Measurements from ENCODE around the gene CFAP70.
"Not testable (repeated sequence)": the region's sequence is repeated elsewhere in the genome, so short reads cannot be mapped to it uniquely, and the experiment has no call there.

The CFAP70 gene

GRCh38 chr10:73399063-73399462 is 40.4 kb upstream of the CFAP70 start:
- DNase-seq (ENCODE audit: low spot score), result no peak

GRCh38 chr10:73398024-73398423 is 39.4 kb upstream of the CFAP70 start:
- DNase-seq (ENCODE audit: low spot score), result no peak
- TF ChIP-seq CTCF (IDR thresholded peaks at IDR 0.05; ENCODE audit: extremely low read depth, missing control alignments), result no peak

More at GRCh38 chr10:73399063-73399462, 40.4 kb upstream of the CFAP70 start:
- TF ChIP-seq CTCF (IDR thresholded peaks at IDR 0.05; ENCODE audit: extremely low read depth, missing control alignments), result no peak

GRCh38 chr10:73394325-73394724 is 35.7 kb upstream of the CFAP70 start:
- DNase-seq (ENCODE audit: low spot score), result not testable (repeated sequence)

- DNase-seq (ENCODE audit: low spot score), result no peak
- no peak for TF ChIP-seq CTCF (IDR thresholded peaks at IDR 0.05; ENCODE audit: extremely low read depth, missing control alignments)
These were observed 29.6 kb upstream of the CFAP70 start for GRCh38 chr10:73388228-73388627.

- no peak for DNase-seq (ENCODE audit: low spot score)
- no peak for TF ChIP-seq CTCF (IDR thresholded peaks at IDR 0.05; ENCODE audit: extremely low read depth, missing control alignments)
These were observed 27.9 kb upstream of the CFAP70 start for GRCh38 chr10:73386583-73386982.

GRCh38 chr10:73379064-73379748 is 20.5 kb upstream of the CFAP70 start:
- TF ChIP-seq CTCF (IDR thresholded peaks at IDR 0.05; ENCODE audit: extremely low read depth, missing control alignments), result no peak
- DNase-seq (ENCODE audit: low spot score), result peak; percentile 23

GRCh38 chr10:73376679-73377078 is 18.0 kb upstream of the CFAP70 start:
- DNase-seq (ENCODE audit: low spot score), result no peak
- TF ChIP-seq CTCF (IDR thresholded peaks at IDR 0.05; ENCODE audit: extremely low read depth, missing control alignments), result no peak

- no peak for DNase-seq (ENCODE audit: low spot score)
- no peak for TF ChIP-seq CTCF (IDR thresholded peaks at IDR 0.05; ENCODE audit: extremely low read depth, missing control alignments)
These were observed 9.6 kb upstream of the CFAP70 start for GRCh38 chr10:73368238-73368637.

Data from GM20000 (cell line).